MM.1S (cell line): ENCODE measurements around the gene PCLO.

Source experiments
- CTCF ChIP-seq: fragments of 300-600 bp; sonication (generic); IDR thresholded peaks from 2 replicates; pipeline ENCODE4 v1.5.1; 2016; ENCODE audit warnings: antibody characterized with exemption, low read length, mixed read lengths
- EZH2 ChIP-seq: fragments of 300-600 bp; sonication (generic); optimal IDR thresholded peaks from 2 replicates; pipeline ENCODE3; 2017; ENCODE audit warnings: low read depth, mild to moderate bottlenecking, antibody characterized with exemption, low read length, mixed read lengths
- EZH2phosphoT487 ChIP-seq: fragments of 300-600 bp; sonication (generic); IDR thresholded peaks from 2 replicates; pipeline ENCODE4 v1.6.1; 2018; ENCODE audit warnings: antibody characterized with exemption, low read length

DNA sequence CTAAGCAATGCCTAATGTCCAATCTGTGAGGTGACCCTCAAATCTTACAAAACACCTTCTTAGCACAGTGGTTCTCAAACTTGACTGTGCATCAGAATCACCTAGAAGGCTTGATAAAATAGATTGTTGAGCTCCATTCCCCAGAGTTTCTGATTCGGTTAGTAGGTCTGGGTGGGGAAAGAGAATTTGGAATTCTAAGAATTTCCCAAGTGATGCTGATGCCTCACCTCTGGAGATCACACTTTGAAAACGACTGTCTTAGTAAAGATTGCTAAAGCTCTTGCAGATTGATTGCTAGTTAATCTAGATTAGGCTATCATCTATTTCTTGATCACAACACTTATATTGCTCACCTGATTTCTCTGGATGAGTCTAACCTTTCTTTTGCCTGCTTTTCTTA is 126.6 kb downstream of the PCLO start:
- no peak for TF ChIP-seq CTCF
- TF ChIP-seq EZH2, result no peak
- no peak for TF ChIP-seq EZH2phosphoT487
